Endothelial cell of umbilical vein (primary cell): ENCODE measurements around the gene TMOD1.

Experiments used
- EZH2 ChIP-seq: IDR thresholded peaks from 2 replicates; pipeline ENCODE4 v1.6.1; 2012; ENCODE audit warnings: borderline replicate concordance, low read depth, mild to moderate bottlenecking, moderate library complexity, low read length, inconsistent platforms; ENCODE audit not compliant: severe bottlenecking
- JUN ChIP-seq: IDR thresholded peaks from 2 replicates; pipeline ENCODE4 v1.6.1; 2011; ENCODE audit warnings: borderline replicate concordance, low read depth; ENCODE audit not compliant: insufficient read length, insufficient read depth
- MAX ChIP-seq: IDR thresholded peaks from 2 replicates; pipeline ENCODE4 v1.6.1; 2011; ENCODE audit not compliant: insufficient read depth, insufficient read length
- POLR2A ChIP-seq: IDR thresholded peaks from 2 replicates; pipeline ENCODE4 v1.6.1; 2012; ENCODE audit warnings: low read depth, mild to moderate bottlenecking, control low read depth, low read length
- POLR2AphosphoS5 ChIP-seq: IDR thresholded peaks from 2 replicates; pipeline ENCODE4 v1.6.1; 2012; ENCODE audit warnings: low read depth, mild to moderate bottlenecking, control low read depth, low read length, moderate library complexity; ENCODE audit not compliant: insufficient read depth
- TF ChIP-seq, protein P1 (sequence below), 2 donors: IDR thresholded peaks; 1 replicate in 1 of 2; 2 replicates in 1 of 2; pipeline ENCODE4 v1.5.1; 2011; ENCODE audit warnings: low read length in 2 of 2, mild to moderate bottlenecking in 2 of 2, moderate library complexity in 2 of 2, control low read depth in 1 of 2, inconsistent platforms in 1 of 2, low read depth in 1 of 2; ENCODE audit not compliant: insufficient read depth in 1 of 2; ENCODE audit errors: extremely low read depth in 1 of 2

DNA sequence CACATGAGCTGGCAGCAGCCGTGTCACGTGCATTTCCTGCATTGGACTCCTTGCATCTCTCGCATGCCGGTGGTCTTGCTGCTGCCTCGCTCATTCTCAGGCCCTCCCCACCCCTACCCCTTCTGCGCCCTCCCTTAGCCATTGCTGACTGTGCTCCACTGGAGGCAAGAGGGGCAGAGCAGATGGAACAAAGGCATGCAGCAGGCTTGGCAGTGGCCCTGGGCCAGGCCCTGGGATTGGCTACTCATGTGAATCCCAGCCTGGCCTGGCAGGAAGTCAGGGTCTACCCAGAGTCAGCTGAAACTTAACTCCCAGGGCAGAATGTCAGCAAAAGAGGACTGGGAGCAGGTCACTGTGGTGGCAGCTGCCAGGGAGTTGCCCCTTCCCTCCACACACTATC lies 69.4 kb downstream of the TMOD1 start:
- TF ChIP-seq, protein P1, sequence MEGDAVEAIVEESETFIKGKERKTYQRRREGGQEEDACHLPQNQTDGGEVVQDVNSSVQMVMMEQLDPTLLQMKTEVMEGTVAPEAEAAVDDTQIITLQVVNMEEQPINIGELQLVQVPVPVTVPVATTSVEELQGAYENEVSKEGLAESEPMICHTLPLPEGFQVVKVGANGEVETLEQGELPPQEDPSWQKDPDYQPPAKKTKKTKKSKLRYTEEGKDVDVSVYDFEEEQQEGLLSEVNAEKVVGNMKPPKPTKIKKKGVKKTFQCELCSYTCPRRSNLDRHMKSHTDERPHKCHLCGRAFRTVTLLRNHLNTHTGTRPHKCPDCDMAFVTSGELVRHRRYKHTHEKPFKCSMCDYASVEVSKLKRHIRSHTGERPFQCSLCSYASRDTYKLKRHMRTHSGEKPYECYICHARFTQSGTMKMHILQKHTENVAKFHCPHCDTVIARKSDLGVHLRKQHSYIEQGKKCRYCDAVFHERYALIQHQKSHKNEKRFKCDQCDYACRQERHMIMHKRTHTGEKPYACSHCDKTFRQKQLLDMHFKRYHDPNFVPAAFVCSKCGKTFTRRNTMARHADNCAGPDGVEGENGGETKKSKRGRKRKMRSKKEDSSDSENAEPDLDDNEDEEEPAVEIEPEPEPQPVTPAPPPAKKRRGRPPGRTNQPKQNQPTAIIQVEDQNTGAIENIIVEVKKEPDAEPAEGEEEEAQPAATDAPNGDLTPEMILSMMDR (IDR thresholded peaks at IDR 0.05; ENCODE audit: extremely low read depth in 1 of 2, insufficient read depth in 1 of 2, low read depth in 1 of 2, low read length in 2 of 2): no peak
- TF ChIP-seq JUN (no peak), EZH2 (no peak), POLR2AphosphoS5 (no peak), POLR2A (no peak), MAX (no peak)
